Measurements from ENCODE around the gene AMIGO3.
"Not testable (repeated sequence)": the region's sequence is repeated elsewhere in the genome, so short reads cannot be mapped to it uniquely, and the experiment has no call there.

The AMIGO3 gene

GRCh38 chr3:49719214-49719884 lies at the start of gene AMIGO3:
Gene AMIGO3 (minus strand): TSS chr3:49719684. CDS start chr3:49719465, 219 bp downstream.
- DNase-seq, result peak; percentile 95 to 99 (median 97)

DNA sequence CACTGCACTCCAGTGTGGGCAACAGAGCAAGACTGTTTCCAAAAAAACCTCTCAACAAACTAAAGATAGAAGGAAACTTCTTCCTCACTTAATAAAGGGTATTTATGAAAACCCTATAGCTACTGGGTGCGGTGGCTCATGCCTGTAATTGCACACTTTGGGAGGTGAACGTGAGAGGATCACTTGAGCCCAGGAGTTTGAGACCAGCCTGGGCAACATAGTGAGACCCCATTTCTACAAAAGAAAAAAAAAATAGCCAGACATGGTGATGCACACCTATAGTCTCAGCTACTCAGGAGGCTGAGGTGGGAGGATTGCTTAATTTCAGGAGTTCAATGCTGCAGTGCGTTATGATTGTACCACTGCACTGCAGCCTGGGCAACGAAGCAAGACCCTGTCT lies 44.5 kb upstream of the AMIGO3 start:
- DNase-seq, result no peak

DNA sequence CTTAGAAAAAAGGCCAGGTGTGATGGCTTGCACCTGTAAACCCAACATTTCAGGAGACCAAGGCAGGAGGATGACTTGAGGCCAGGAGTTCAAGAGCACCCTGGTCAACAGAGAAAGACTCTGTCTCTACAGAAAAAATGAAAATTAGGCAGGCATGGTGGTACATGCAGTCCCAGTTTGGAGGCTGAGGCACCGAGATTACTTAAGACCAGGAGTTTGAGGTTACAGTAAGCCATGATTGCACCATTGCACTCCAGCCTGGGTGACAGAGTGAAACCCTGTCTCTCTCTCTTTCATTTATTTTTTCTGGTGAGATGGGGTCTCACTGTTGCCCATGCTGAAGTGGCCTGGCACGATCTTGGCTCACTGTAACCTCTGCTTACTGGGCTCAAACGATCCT lies 42.2 kb upstream of the AMIGO3 start:
- DNase-seq, result no peak

- no peak for DNase-seq
Measured at GRCh38 chr3:49759226-49759625, 39.7 kb upstream of the AMIGO3 start.

GRCh38 chr3:49757197-49757596 lies 37.7 kb upstream of the AMIGO3 start:
- DNase-seq, result no peak

- no peak for DNase-seq
Measured at GRCh38 chr3:49756036-49756435, 36.6 kb upstream of the AMIGO3 start.

GRCh38 chr3:49754536-49754935 lies 35.1 kb upstream of the AMIGO3 start:
- DNase-seq, result no peak

- no peak for DNase-seq
Measured at GRCh38 chr3:49751501-49751900, 32.0 kb upstream of the AMIGO3 start.

DNA sequence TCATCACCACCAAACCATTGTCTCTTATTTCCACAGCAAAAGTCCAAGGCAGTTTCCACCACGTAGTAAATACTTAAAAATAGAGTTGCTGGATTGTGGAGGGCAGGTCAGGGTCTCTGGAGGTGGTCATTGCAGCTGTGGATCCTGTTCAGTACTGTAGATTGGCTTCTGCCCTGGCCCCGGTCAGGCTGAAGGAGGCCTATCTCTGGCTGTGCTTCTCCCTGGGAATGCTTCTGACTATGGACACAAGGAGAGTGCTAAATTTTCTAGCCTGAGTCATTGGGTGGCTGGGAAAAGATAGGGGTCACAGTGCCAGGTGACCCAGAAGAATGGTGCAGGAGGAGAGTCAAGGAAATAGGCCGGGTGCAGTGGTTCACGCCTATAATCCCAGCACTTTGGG lies 30.6 kb upstream of the AMIGO3 start:
- DNase-seq, result no peak

- not testable (repeated sequence) for DNase-seq
Measured at GRCh38 chr3:49748874-49749273, 29.4 kb upstream of the AMIGO3 start.

DNA sequence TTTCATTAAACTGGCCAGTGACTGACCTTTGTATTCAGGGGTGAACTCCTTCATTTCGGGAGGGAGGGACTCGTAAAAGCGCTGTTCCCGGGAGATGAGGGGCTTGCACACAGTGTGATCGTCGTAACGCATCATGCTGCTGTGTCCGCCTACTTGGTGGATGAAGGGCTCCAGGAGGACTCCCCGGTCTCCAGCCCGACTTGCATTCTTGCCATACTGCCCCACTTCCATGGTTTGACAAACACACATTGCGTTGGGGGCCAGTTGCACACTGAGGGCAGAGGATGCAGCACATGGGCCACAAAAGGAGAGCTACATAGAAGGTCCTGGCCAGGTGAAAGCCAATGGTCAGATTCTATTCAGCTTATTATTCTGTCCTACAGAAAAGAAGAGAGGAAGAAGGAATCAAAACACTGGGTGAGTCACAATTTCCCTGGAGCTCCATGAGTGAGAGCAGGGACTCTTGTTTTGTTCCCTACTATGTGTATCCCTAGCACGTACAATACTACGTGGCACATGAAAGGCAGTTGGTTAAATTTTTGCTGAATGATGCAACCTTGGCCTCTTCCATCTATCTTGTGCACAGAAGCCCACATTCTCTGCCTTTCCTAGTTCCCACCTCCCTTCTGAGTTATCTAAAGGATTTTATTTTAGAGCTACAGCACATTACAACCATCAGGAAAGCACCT lies 28.5 kb upstream of the AMIGO3 start:
- DNase-seq, result no peak

DNA sequence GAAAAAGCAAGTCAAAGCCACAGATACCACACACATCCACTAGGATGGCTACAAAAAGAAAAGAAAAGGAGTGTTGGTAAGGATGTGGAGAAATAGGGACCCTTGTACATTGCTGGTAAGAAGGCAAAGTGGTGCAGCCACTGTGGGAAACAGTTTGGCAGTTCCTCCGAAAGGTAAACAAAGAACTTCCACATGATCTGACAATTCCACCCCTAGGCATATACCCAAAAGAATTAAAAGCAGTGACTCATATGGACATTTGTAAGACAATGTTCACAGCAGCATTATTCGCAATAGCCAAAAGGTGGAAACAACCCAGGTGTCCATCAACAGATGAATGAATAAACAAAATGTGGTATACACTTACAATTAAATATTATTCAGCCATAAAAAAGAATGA lies 26.5 kb upstream of the AMIGO3 start:
- DNase-seq, result no peak

DNA sequence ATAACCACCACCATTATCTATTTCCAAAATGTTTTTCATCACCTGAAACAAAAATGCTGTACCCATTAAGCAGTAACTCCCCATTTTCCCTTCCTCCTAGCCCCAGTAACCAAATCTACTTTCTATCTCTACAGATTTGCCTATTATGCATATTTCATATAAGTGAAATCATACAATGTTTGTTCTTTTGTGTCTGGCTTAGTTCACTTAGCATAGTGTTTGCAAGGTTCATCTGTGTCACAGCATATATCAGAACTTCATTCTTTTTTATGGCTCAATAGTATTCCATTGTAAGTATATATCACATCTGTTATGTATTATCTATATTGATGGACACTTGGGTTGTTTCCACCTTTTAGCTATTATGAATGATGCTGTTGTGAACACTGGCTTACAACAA lies 20.9 kb upstream of the AMIGO3 start:
- no peak for DNase-seq

DNA sequence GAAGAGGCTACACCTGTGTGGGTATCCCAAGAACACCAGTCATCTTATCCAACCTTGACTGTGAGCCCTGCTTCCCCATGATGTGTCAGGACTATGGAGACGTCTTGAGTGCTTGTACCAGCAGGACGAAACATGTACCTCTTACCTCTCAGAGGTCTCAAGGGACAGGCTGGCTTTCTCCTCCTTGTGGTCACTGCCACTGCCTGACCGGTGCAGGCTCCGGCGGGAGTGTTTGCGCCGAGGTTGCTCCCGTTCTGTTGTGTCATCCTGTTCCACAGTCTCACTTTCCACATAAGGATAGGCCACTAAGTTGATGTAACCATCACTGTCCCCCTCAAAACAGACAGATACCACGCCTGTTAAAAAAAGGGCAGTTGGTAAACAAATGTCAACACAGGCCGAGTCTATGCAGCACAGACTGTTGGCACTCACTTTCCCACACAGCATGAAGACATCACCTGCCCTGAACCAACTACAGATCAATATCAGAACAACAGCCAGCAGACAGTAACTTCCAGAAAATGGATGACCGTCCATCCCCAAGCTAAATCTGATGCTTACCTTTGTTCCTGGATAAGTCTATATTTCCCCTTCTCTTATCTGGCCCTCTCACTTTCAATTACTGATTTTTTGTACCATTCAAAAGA lies 18.7 kb upstream of the AMIGO3 start:
- DNase-seq, result no peak

DNA sequence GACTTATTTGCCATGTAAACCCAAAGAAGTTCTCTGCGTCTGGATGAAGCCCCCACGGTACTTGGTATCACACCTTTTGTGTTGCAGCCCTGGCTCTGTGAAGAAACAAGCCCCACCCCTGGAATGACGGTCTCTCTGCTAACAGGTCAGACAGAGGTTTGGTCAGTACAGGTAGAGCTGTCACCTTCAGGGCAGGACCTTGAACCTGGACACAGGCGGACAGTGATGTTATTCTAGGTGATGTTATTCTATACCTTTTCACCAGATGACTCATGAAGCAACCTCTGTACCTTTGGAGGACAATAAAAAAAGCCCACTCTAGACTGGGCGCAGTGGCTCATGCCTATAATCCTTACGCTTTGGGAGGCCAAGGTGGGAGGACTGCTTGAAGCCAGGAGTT lies 15.3 kb upstream of the AMIGO3 start:
- no peak for DNase-seq

DNA sequence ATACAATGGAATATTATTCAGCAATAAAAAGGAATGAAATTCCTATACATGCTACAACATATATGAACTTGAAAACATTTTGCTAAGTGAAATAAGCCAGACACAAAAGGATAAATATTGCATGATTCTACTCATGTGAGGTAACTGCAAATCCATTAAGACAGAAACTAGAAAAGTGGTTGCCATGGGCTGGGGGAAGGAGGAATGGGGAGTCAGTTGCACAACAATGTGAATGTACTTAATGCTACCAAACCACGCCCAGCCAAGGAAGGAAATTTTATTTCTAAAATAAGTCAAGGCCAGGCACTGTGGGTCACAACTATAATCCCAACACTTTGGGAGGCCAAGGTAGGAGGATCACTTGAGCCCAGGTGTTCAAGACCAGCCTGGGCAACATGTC lies 14.1 kb upstream of the AMIGO3 start:
- DNase-seq, result no peak

GRCh38 chr3:49732597-49732996 lies 13.1 kb upstream of the AMIGO3 start:
- DNase-seq, result no peak

- DNase-seq, result no peak
Measured at GRCh38 chr3:49729966-49730609, 10.6 kb upstream of the AMIGO3 start.

GRCh38 chr3:49727924-49728361 lies 8.5 kb upstream of the AMIGO3 start:
- DNase-seq, result no peak

GRCh38 chr3:49727154-49727923 lies 7.9 kb upstream of the AMIGO3 start:
- DNase-seq, result no peak

DNA sequence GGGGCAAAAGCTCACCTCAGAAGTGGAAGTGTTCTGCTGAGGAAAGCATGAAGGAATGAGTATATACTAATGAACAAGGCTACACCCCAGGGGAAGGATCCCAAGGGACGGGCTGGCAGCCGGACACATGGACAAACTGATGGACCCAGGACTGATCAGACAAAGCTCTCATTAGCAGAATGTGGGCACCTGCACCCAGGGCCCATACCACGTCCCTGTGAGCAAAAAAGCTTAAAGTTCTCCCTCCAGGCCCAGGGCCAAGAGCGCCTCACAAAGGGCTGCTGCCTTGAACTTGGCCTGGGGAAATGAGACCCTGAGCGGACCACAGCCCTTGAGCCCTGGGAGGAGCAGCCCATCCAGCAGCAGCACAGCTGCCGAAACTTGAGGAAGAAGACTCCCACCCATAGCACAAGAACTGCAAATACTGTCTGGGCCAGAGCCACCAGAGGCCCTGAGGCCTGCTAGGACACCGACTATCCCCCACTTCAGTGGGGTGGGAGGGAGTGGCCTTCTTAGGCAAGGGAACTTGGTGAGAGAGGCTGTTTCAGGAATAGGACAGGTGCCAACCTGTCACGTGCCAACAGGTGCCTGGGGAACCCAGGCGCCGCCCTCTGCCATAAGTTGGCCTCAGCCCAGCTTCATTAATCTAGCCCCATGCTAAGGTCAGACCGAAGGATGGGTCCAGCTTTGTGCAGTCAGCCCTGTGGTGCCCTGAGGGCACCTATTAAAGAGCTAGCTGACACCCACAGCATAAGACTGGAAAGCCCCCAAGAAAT lies 6.6 kb upstream of the AMIGO3 start:
- DNase-seq, result no peak

GRCh38 chr3:49724586-49724985 lies 5.1 kb upstream of the AMIGO3 start:
- no peak for DNase-seq
